Body of pancreas (tissue), 4 donors: ENCODE measurements around the gene MAPK1IP1L.

Source experiments
- CTCF ChIP-seq, 7 experiments: fragments of 450-650 bp in 4 of 7; fragments of 200-600 bp in 3 of 7; sonication (generic) in 3 of 7; IDR thresholded peaks; one replicate each; pipeline ENCODE4 v1.5.1; 2016 to 2019; ENCODE audit warnings: antibody characterized with exemption in 7 of 7
- POLR2A ChIP-seq, 3 donors: fragments of 450-650 bp; IDR thresholded peaks; one replicate each; pipeline ENCODE4 v1.6.1; 2016; ENCODE audit warnings: antibody characterized with exemption in 3 of 3, mild to moderate bottlenecking in 2 of 3

DNA sequence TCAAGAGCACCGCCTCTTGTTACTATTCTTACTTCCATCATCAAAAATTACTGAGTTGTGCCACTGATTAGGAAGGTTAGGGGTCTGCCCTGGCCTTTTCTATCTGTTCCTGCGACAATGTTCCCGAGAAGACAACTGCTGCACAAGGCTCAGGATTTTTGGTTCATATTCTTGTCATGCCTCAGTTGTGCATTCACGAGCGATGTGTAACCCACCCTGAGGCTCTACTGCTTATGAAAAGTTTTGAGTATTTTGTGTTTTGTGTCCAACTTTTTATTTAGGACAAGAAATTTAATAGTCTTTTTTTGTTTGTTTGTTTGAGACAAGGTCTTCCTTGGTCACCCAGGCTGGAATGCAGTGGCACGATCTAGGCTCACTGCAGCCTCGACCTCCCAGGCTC, 54.5 kb downstream of the MAPK1IP1L start:
- TF ChIP-seq CTCF (IDR thresholded peaks at IDR 0.05): no peak
- TF ChIP-seq POLR2A (IDR thresholded peaks at IDR 0.05): no peak
